GM18861 (cell line): ENCODE measurements around the gene ABTB2.

Experiments used
- ATAC-seq: cut with Tn5 transposase; IDR thresholded peaks from one replicate; pipeline ENCODE4 v1.9.1; 2021; ENCODE audit not compliant: unreplicated experiment

The ABTB2 gene

GRCh38 chr11:34317036-34317360 lies 40.8 kb downstream of the ABTB2 start:
- no peak for ATAC-seq

- ATAC-seq = no peak
Measured at GRCh38 chr11:34316347-34317035, 41.3 kb downstream of the ABTB2 start.

GRCh38 chr11:34315394-34315793 lies 42.4 kb downstream of the ABTB2 start:
- ATAC-seq = no peak

- no peak for ATAC-seq
Measured at GRCh38 chr11:34314936-34315335, 42.9 kb downstream of the ABTB2 start.

DNA sequence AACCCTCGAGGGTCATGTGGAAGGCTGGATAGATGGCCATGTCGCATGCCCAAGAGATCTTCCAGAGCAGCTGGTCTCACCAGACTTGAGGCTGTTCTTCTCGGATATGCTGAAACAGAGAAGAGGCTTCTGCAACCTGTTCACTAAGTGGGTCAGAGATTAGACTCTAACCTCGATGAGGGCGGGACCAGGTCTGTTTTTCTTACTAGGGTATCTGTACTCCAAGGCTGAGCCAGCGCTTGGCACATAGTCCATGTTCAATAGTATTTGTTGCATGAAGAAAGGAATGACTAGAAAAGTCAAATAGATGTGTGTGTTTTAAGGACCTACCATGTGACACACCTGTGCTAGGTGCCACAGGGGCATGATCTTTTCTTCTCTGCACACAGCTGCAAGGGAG lies 43.6 kb downstream of the ABTB2 start:
- ATAC-seq = no peak

DNA sequence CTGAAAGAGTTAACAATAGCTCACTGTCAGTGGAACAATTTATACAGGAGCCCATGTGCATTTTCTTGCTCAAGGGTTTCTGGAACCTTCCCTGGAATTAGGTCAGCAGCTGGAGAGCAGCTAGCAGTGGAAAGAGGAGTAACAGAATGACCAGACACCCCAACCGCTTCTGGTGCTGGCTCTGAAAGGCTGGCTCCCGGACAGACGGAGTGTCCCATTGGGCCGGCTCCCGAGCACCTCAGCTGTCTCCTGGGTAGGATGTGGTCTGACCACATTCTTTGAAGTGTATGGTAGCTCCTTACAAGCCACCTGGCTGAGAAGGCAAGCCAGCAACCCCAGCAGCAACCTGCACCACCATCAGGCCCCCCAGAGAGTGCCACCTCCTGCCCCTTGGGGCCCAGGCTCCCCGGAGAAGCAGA lies 44.7 kb downstream of the ABTB2 start:
- peak; percentile 85 for ATAC-seq

GRCh38 chr11:34311126-34311525 lies 46.7 kb downstream of the ABTB2 start:
- ATAC-seq = no peak

DNA sequence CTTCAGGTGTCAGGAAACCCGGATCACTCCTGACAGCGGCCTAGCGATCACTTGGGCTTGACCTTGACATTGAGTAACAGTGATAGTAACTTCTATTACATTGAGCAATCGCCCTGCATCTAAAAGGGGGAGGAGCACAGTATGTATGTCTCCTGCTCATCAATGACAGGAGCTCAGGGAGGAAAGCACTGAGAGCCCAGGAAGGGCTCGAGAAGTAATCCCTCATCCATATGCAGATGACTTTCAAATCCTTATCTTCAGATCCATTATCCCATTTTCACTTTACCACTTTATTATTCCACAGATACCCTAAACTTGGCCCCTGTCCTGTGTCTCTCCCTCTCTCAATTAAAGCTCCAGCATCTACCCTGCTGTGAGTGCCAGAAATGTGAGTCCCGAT lies 47.8 kb downstream of the ABTB2 start:
- no peak for ATAC-seq

DNA sequence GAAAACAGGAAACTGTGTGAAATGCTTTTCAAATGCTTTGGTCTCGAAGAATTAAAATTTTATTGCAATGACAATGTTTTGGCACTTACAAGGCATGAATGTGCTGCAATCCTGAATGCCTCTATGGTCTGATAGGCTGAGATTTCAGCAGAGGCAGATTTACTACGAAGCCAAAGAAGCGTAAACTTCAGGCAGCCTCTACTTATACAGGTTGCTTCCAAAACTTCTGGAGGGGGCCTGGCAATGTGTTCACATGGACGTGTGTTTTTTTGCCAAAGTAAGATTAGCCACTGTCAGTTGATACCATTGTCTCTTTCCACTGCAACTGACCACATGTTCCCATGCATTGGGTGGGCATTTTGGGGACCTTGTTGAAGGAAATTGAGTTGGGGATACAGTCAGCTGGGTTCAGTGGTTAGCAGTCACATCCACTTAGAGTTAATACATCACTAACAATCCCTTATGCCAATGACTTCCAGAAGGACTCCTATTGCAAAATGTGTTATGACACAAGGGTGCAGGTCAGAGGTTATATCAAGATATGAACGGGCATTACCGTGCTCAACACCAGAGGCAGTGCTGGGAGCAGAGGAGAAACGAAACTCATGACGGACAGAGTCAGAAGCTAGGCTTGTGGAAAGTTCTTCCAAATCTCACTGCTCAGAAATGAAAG lies 48.8 kb downstream of the ABTB2 start:
- ATAC-seq = no peak

DNA sequence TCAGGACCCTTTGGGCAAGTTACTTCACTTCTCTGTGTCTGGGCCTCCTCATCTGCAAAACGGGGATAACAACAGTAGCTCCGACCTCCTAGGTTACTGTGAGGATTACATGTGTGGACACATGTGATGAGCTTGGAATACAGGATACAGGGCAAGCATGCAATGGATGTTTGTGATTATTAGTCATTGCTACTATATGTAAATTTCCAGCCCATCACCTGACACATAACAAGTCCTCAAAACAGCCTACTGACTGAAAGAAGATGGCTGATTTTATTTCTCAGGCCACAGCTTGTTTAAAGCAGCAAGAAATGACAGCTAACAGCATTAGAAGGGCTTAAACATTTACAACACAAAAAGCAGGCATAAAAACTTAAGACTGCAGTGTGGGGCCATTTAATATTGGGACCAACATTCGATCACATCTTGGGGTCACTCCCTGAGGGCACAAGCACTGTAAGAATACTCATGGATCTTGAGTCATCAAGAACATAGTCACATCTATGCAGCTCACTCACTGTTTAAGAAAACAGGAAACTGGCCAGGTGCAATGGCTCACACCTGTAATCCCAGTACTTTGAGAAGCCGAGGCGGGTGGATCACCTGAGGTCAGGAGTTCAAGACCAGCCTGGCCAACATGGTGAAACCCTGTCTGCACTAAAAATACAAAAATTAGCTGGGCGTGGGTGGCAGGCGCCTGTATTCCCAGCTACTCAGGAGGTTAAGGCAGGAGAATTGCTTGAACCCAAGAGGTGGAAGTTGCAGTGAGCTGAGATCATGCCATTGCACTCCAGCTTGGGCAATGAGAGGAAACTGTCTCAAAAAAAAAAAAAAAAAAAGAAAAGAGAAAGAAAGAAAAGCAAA lies 49.5 kb downstream of the ABTB2 start:
- no peak for ATAC-seq

GRCh38 chr11:34305780-34306179 lies 52.0 kb downstream of the ABTB2 start:
- no peak for ATAC-seq

- ATAC-seq = no peak
Measured at GRCh38 chr11:34305193-34305592, 52.6 kb downstream of the ABTB2 start.

GRCh38 chr11:34303028-34303570 lies 54.7 kb downstream of the ABTB2 start:
- ATAC-seq = no peak

DNA sequence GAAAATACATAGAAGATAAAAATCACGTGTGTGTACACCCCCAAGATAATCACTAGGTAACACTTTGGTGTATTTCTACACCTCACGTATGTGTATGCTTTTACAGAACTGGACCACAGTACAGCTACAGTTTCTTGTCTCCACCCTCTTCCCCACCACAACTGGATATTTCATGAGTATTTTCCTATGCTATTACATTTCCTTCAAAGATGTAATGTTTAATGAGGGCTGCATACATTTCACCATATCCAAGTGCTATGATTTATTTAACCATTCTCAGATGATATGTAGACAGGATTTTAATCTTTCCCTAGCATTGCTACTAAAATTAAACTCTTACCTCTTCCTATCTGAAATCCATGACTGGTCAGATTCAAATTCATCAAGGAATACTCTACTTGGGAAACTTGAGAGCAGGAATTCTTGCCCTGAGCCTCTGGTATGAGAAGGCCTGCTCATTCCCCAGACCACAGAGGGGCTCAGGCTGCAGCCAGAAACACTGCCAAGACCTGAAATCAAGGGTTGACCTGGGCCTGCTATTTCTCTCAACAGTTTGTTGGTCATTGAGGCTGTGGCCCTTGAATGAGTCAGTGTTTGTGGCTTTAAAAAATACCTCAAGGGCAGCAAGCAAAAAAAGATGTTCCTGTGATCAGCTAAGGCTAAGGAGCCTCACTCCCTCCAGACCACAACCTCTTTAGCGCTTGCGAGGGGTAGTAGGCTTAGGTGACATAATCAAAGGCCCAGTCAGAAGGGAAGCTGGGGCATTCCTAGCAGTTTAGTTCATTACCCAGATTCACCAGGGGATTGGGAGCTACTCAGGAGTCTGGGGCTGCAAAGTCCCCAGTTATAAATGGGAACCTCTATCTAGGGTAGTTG lies 55.5 kb downstream of the ABTB2 start:
- ATAC-seq = peak; percentile 86

- no peak for ATAC-seq
Measured at GRCh38 chr11:34300926-34301295, 56.9 kb downstream of the ABTB2 start.

DNA sequence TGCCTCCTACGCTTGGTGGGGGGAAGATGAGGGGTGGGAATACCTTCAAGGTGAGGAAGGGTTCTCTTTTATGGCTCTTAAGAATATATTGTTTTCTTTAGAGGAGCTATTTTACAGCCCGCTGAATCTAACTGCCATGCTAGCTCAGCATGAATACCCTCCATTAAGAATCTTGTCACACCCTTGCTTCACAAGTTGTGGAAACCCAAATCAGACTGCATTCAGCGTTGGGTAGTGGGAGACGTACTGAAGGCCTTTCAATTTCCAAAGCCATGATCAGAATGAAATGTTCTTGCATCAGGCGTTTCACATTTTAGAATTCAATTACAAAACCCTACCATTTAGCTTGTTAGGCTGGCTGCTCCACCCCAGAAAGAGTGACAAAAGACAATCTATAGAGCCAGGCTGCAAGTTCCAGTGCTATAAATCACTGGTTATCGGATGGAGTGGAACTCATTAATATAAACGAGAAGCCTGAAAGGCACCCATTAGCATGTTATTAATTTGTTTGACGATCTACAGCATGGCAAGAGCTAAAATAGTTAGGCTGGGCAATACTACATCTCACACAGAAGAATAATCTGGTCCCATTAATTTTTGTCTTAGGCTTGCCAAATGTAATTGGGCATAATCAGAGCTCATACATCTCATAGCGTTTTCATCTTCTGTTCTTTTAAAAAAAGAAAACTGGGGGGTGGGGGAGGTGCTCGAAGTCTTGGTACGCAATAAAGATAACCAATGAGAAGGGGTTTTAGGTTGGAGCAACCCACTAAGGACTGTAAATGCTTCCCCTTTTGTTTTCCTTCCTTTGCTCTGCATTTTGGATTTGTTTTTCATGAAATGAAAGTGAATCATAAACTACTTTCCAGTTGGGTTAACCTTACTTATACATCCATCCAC lies 57.5 kb downstream of the ABTB2 start:
- no peak for ATAC-seq

- no peak for ATAC-seq
Measured at GRCh38 chr11:34299284-34299972, 58.4 kb downstream of the ABTB2 start.

DNA sequence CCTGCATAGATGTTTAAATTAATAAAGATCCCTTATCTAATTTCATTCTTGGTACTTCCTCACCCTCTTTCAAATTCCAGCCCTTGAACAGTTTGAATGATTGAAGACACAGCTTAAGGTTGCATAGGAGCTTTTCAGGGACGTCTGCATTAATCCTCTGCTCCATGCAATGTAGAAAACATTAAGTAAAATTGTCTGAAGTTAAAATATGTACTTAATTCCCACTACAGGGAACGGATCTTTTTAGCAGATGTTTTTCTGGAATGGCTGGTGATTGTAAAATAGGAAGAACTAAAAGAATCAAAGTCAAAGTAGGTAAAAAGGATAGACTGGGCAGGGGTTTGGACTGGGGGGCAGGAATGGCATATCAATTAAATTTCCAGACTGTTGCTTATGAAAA lies 58.9 kb downstream of the ABTB2 start:
- ATAC-seq = no peak

DNA sequence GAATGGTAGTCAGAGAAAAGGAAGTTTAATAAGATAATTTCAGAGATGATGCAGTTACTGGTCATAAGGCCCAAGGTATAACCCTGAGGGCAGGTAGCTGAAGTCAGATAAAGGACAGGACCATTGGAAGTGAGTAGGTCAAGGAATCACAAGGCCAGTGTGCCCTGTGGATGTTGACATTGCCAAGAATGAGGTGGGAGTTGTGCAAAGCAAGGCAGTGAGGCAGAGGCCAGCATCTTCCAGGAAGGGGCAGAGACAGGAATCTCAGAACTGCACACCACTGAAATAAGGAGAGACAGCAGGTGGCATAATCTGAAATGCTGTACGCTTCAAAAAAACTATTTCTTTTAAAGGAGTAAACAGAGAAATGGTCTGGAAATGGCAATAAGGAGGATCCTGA lies 61.4 kb downstream of the ABTB2 start:
- ATAC-seq = no peak
